GM12878 (cell line): ENCODE data around the gene NPIPA1. TPM values are rescaled to one million over a fixed set of nuclear protein-coding genes. Genes with fewer than 3 reads are reported as not detected.

Experiments
- ATAC-seq: fragments of 200-7000 bp; cut with Tn5 transposase; 3 replicates; pipeline ENCODE4 v1.9.1; 2020; ENCODE audit warnings: mild to moderate bottlenecking, moderate library complexity
- BruUV-seq: library from RNA; stranded (reverse); fragments of 400-500 nt; replicated peaks from 2 replicates; lab custom pipeline; 2021; lab: Mats Ljungman, UMichigan
- CTCF ChIA-PET: fragments of 300-600 bp; sonication (Branson Sonifier 250); formaldehyde crosslinking; extraction: SDS; loops from one replicate; lab custom pipeline; 2021; ENCODE audit warnings: inconsistent platforms; lab: Yijun Ruan, JAX
- POLR2A ChIA-PET: fragments of 350-600 bp; formaldehyde crosslinking; extraction: SDS; loops from one replicate; lab custom pipeline; 2021; ENCODE audit warnings: inconsistent platforms; lab: Charles Lee
- RAD21 ChIA-PET: fragments of 300-600 bp; sonication (Branson Sonifier 250); formaldehyde crosslinking; loops from one replicate; lab custom pipeline; 2023; ENCODE audit warnings: antibody characterized with exemption; ENCODE audit not compliant: unreplicated experiment; lab: Charles Lee
- SMC1A ChIA-PET: fragments of 300-600 bp; sonication (Branson Sonifier 250); formaldehyde crosslinking; loops from one replicate; lab custom pipeline; 2023; ENCODE audit not compliant: unreplicated experiment, uncharacterized antibody; lab: Charles Lee
- DNase-seq: peaks from one replicate; pipeline ENCODE4 v3.0.0-alpha.2; 2011; ENCODE audit warnings: low read depth, low spot score
- FAIRE-seq: peaks from 3 replicates; lab custom pipeline; 2011; peaks lifted over from hg19 to GRCh38; lab: Jason Lieb, UNC
- H2AFZ ChIP-seq: 2 replicates; pipeline ENCODE4 v1.6.0; 2011; ENCODE audit warnings: low read depth, low read length, control low read depth; ENCODE audit not compliant: control insufficient read depth
- H3K27ac ChIP-seq: 2 replicates; pipeline ENCODE4 v1.5.1; 2011; ENCODE audit warnings: control low read depth; ENCODE audit not compliant: control insufficient read depth, insufficient read depth
- H3K27me3 ChIP-seq, 2 experiments: replicated peaks in 1 of 2; 2 replicates each; pipeline versions ENCODE4 v1.6.0 to v1.6.1; 2011; ENCODE audit warnings: low read length in 1 of 2; ENCODE audit not compliant: control insufficient read depth in 2 of 2, insufficient read depth in 2 of 2
- H3K36me3 ChIP-seq, 2 experiments: 2 replicates each; pipeline ENCODE4 v1.5.1; 2011; ENCODE audit warnings: low read length in 1 of 2; ENCODE audit not compliant: control insufficient read depth in 2 of 2, insufficient read depth in 2 of 2
- H3K4me1 ChIP-seq: 2 replicates; pipeline ENCODE4 v1.6.1; 2011; ENCODE audit warnings: mild to moderate bottlenecking, low read length, moderate library complexity, mixed read lengths; ENCODE audit not compliant: control insufficient read depth, insufficient read depth
- H3K4me2 ChIP-seq: 2 replicates; pipeline ENCODE4 v1.6.0; 2011; ENCODE audit warnings: control low read depth; ENCODE audit not compliant: control insufficient read depth, insufficient read depth
- H3K4me3 ChIP-seq: fragments of 200-600 bp; sonication (generic); 2 replicates; pipeline ENCODE4 v1.5.1; 2016
- H3K79me2 ChIP-seq: 2 replicates; pipeline ENCODE4 v1.6.0; 2011; ENCODE audit warnings: low read length; ENCODE audit not compliant: control insufficient read depth, insufficient read depth
- H3K9ac ChIP-seq: 2 replicates; pipeline ENCODE4 v1.8.0; 2011; ENCODE audit warnings: low read length, control low read depth, mixed read lengths; ENCODE audit not compliant: control insufficient read depth, insufficient read depth
- H3K9me3 ChIP-seq: replicated peaks from 3 replicates; pipeline ENCODE4 v1.5.1; 2011; ENCODE audit warnings: mild to moderate bottlenecking, low read length; ENCODE audit not compliant: control insufficient read depth, insufficient read depth
- H4K20me1 ChIP-seq: 2 replicates; pipeline ENCODE4 v1.6.0; 2011; ENCODE audit not compliant: control insufficient read depth, insufficient read depth
- CEBPB ChIP-seq, 2 experiments: fragments of 150-350 bp in 1 of 2; IDR thresholded peaks; 2 replicates each; pipeline ENCODE4 v1.6.1; 2012 to 2014; ENCODE audit warnings: low read depth in 2 of 2, low read length in 2 of 2, borderline replicate concordance in 1 of 2, inconsistent platforms in 1 of 2
- FOS ChIP-seq: IDR thresholded peaks from 3 replicates; pipeline ENCODE4 v1.6.1; 2011; ENCODE audit warnings: borderline replicate concordance; ENCODE audit not compliant: insufficient read length; ENCODE audit errors: extremely low read depth
- GATAD2B ChIP-seq: fragments of 450-650 bp; conservative IDR thresholded peaks from 2 replicates; pipeline ENCODE4 v1.6.1; 2017; ENCODE audit warnings: low read depth, mild to moderate bottlenecking, moderate library complexity
- YBX1 ChIP-seq: fragments of 450-650 bp; IDR thresholded peaks from 2 replicates; pipeline ENCODE4 v1.6.1; 2016; ENCODE audit warnings: antibody characterized with exemption
- ZNF384 ChIP-seq: IDR thresholded peaks from 2 replicates; pipeline ENCODE4 v1.6.1; 2012; ENCODE audit warnings: low read depth, mild to moderate bottlenecking, low read length, improper control_type of control experiment, borderline replicate concordance
- WGBS: methylation state at CpG from one replicate; pipeline ENCODE4 v1.1.6; 2016; ENCODE audit warnings: low lambda C conversion rate; ENCODE audit not compliant: insufficient replicate concordance, insufficient coverage; ENCODE audit errors: missing lambda C conversion rate; 5-methylcytosine and 5-hydroxymethylcytosine counted together
- in situ Hi-C: fragments of 300-500 bp; cut with MboI; formaldehyde crosslinking; loops from 9 replicates; pipeline ENCODE4 v1.14.3; 2018; ENCODE audit warnings: mixed read lengths
- intact Hi-C: fragments of 100-400 bp; cut with micrococcal nuclease; formaldehyde crosslinking; loops from one replicate; pipeline ENCODE4 v1.14.2; 2022; ENCODE audit not compliant: unreplicated experiment
- polyA plus RNA-seq, 11 experiments: library from polyadenylated mRNA; depleted of rRNA in 4 of 11; unstranded in 6 of 11; stranded (reverse) in 5 of 11; fragments of >200 nt; fragmentation: Nextera tagmentation in 4 of 11; fragmentation: Illumina TruSeq in 1 of 11; extraction: Ambion mirVana in 4 of 11; extraction: Trizol in 1 of 11; gene quantifications; 1 replicate in 1 of 11; 2 replicates in 10 of 11; pipeline versions ENCODE4 v1.2.1 to v1.2.3, GENCODE V29; 2011 to 2016; ENCODE audit warnings: inconsistent platforms in 2 of 11, missing spikeins in 2 of 11, low read depth in 1 of 11
- total RNA-seq, 4 experiments: library from RNA; depleted of rRNA in 3 of 4; stranded (reverse); fragments of >200 nt in 3 of 4; fragmentation: Illumina TruSeq in 1 of 4; extraction: Trizol in 1 of 4; gene quantifications; 2 replicates each; pipeline versions ENCODE4 v1.2.1 to v1.2.3, GENCODE V29; 2013 to 2021
- TF ChIP-seq, protein P1 (sequence below): fragments of 150-350 bp; IDR thresholded peaks from 2 replicates; pipeline ENCODE4 v1.6.1; 2014; ENCODE audit warnings: mild to moderate bottlenecking, low read depth, low read length
- TF ChIP-seq, protein P2 (sequence below): IDR thresholded peaks from 2 replicates; pipeline ENCODE4 v1.6.1; 2011; ENCODE audit warnings: borderline replicate concordance, low read depth, mild to moderate bottlenecking, moderate library complexity, mixed read lengths, low read length; ENCODE audit not compliant: insufficient read depth; ENCODE audit errors: extremely low read length

Gene NPIPA1
- total and polyA plus RNA-seq, 10 of the 15 experiments (the other 5 are each of a cell fraction or from before 2014, with no cell fraction given) = 7.7 to 42.9 (median 14.7) TPM

DNA sequence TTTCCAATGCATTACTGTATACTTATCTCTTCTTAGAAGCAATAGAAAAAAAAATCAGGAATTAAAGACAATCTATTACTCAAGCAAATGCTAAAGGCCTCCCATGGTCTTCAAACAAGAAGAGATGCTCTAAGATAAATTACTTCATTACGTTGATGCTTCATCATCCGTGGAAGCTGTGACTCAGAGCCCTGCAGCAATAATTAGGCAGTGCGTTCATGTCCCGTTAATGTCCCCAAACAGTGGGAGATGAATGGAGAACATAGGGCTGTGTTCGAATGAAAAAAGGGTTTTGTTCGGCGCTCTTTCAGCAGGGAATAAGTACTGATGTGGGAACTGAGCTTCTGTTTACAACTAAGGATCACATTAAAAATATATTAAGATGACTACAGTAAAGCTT is 21.7 kb downstream of the NPIPA1 start:
- whole genome bisulfite sequencing = 62% methylated on average over 7 of the region's 7 CpGs
- CTCF ChIA-PET = no interaction called here
- Histone ChIP-seq H3K27ac (no peak overlapping the region), H3K9ac (no peak overlapping the region), H3K4me2 (no peak overlapping the region), H4K20me1 (no peaks in the 10 kb centered on the region), H3K79me2 (no peaks in the 10 kb centered on the region), H3K27me3 (peaks cover 0 to 3% of the 10 kb centered on the region in 2 experiments; a peak in 2 of 4 replicates), H3K36me3 (no peaks in the 10 kb centered on the region), H3K9me3 (no peaks in the 10 kb centered on the region), H2AFZ (no peak overlapping the region), H3K4me3 (no peak overlapping the region), H3K4me1 (no peaks in the 10 kb centered on the region)
- POLR2A ChIA-PET = no interaction called here
- FAIRE-seq (no peak), ATAC-seq (no peak), DNase-seq (no peak)
- RAD21 ChIA-PET = interaction anchor here (0.7 kb wide), 1 partner anchor 1042 kb away, joined by 3 read pairs; no protein-coding TSS in a partner anchor
- no TSS peak for BruUV-seq
- no peak for TF ChIP-seq GATAD2B
- no peak for TF ChIP-seq CEBPB (IDR thresholded peaks at IDR 0.05; ENCODE audit: borderline replicate concordance in 1 of 2, low read depth in 2 of 2, low read length in 2 of 2)
- TF ChIP-seq, protein P1, sequence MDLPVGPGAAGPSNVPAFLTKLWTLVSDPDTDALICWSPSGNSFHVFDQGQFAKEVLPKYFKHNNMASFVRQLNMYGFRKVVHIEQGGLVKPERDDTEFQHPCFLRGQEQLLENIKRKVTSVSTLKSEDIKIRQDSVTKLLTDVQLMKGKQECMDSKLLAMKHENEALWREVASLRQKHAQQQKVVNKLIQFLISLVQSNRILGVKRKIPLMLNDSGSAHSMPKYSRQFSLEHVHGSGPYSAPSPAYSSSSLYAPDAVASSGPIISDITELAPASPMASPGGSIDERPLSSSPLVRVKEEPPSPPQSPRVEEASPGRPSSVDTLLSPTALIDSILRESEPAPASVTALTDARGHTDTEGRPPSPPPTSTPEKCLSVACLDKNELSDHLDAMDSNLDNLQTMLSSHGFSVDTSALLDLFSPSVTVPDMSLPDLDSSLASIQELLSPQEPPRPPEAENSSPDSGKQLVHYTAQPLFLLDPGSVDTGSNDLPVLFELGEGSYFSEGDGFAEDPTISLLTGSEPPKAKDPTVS = no peak
- no peak for TF ChIP-seq ZNF384
- TF ChIP-seq YBX1 = no peak
- no peak for TF ChIP-seq FOS
- TF ChIP-seq, protein P2, sequence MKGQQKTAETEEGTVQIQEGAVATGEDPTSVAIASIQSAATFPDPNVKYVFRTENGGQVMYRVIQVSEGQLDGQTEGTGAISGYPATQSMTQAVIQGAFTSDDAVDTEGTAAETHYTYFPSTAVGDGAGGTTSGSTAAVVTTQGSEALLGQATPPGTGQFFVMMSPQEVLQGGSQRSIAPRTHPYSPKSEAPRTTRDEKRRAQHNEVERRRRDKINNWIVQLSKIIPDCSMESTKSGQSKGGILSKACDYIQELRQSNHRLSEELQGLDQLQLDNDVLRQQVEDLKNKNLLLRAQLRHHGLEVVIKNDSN = no peak
- in situ Hi-C loops = no loop called here
- intact Hi-C loops = no loop called here
- SMC1A ChIA-PET = no interaction called here
